HG02938 (cell line): ENCODE results near the gene IL19.

Source experiments
- ATAC-seq: cut with Tn5 transposase; IDR thresholded peaks from one replicate; pipeline ENCODE4 v1.9.1; 2021; ENCODE audit warnings: mild to moderate bottlenecking, moderate library complexity; ENCODE audit not compliant: unreplicated experiment

IL19 gene

GRCh38 chr1:206770531-206771337, at the start of gene IL19:
Gene IL19, plus strand, starts transcription at chr1:206770773. Its CDS starts 65,890 bp downstream, at chr1:206836663.
- ATAC-seq, result no peak

DNA sequence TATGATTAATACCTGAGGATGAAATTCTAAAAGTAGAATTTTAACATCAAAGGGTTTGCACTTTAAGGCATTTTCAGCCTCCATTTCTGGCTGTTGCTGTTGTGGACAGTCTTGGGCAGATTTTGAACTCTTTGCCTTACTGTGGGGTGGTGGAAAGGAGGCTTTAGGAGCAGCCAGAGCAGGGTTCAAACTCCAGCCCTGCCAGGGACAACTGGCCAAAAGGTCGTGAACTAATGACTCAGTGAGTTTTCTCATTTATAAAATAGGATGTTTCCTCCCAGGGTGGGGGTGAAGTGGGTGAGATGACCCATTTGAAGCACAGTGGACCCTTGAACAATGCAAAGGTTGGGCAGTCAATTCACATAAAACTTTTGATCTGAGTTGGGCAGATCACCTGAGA, 49.1 kb upstream of the IL19 start:
- ATAC-seq, result no peak

DNA sequence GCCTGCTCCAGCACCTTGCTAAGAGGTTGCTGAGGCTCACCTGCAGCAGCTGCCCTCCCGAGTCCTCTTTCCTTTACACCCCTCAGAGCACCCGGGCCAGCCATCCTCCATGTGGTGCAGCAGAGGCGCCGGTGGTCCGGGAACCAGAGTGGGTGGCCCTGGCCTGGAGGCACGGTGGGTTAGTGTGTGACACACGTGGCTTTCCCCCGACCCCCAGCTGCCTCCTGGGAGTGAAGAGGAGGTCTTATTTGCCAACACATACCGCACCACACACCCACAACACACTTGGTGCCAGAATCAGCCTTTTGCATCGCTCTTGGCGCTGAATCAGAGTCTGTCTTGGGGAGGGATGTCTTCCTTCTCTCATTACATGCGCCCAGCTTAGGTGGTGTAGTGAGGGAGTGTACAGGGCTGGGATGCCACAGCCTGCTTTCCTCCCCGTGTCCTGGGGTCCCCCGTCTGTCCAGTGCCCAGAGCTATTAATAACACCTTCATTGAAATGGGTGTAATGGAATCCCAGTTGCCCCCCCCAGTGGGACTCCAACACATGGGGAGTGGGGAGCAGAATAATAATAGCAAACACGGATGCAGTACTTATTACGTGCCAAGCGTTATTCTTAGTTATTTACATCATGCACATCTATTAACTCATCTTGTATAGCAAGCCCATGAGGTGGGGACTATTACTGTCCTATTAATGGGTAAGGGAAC, 47.7 kb upstream of the IL19 start:
- no peak for ATAC-seq

DNA sequence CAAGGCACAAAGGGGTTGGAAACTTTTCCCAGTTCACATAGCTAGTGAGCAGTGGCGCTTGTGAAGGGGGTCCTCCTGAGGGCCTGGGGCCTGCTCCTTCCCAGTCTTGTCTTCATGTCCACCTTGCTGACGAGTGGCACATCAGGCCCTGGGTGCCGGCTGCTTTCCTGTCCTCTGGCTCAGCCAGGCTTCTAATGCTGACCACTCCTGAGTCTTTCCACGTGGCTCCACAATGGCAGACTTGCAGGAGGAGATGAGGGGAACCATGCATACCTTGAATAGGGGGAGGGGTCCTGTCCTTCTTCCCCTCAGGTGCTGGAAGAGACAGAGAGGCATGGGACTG, 47.1 kb upstream of the IL19 start:
- no peak for ATAC-seq

DNA sequence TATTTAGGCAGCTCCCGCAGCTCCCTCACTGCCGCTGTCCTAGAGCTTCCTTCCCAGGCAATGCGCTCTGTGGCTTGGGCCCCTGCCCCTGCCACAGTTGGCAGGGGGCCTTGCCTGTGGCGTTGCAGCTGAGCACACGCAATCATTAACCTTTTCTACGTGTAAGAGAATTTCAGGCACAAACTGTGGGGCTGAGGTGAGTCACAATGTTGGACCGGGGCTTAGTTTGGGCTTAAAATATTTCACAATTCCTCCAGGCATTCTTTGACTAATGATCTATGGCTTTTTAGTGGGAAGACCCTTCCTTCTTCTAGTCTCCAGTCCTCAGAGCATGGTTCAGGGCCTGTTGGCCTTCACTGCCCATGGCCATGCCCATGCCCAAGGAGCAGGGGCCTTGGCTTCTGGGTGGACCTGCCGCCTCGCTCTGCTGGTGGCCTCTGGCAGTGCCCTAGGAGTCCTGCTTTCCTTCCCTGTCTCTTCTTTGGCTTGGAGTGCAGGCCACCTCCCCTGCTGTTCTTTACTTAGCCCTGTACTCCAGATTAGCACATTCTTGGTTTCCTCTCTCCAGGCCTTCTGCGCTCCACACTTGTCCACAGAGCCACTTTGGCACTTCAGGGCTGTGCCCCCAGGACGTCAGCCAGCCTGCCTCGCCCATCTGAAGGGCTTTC, 46.6 kb upstream of the IL19 start:
- ATAC-seq, result no peak

GRCh38 chr1:206725109-206725963, 45.2 kb upstream of the IL19 start:
- ATAC-seq, result no peak

GRCh38 chr1:206727981-206728696, 42.4 kb upstream of the IL19 start:
- no peak for ATAC-seq

DNA sequence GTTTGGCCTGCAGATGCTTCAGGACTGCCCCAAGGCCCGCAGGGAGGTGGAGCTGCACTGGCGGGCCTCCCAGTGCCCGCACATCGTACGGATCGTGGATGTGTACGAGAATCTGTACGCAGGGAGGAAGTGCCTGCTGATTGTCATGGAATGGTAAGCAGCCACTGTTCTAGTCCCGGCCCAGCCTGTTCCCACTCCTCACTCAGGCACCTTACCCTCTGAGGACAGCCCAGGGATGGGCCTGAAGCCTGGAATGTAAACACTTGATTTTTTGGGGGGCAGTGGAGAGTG, 41.9 kb upstream of the IL19 start:
- ATAC-seq, result no peak

GRCh38 chr1:206729050-206729449, 41.5 kb upstream of the IL19 start:
- no peak for ATAC-seq

- no peak for ATAC-seq
Measured at GRCh38 chr1:206729507-206729906, 41.1 kb upstream of the IL19 start.

- no peak for ATAC-seq
Measured at GRCh38 chr1:206732508-206732907, 38.1 kb upstream of the IL19 start.

- ATAC-seq, result no peak
Measured at GRCh38 chr1:206732992-206733391, 37.6 kb upstream of the IL19 start.

GRCh38 chr1:206734499-206735142, 36.0 kb upstream of the IL19 start:
- ATAC-seq, result no peak

- ATAC-seq, result no peak
Measured at GRCh38 chr1:206735553-206736031, 35.0 kb upstream of the IL19 start.

DNA sequence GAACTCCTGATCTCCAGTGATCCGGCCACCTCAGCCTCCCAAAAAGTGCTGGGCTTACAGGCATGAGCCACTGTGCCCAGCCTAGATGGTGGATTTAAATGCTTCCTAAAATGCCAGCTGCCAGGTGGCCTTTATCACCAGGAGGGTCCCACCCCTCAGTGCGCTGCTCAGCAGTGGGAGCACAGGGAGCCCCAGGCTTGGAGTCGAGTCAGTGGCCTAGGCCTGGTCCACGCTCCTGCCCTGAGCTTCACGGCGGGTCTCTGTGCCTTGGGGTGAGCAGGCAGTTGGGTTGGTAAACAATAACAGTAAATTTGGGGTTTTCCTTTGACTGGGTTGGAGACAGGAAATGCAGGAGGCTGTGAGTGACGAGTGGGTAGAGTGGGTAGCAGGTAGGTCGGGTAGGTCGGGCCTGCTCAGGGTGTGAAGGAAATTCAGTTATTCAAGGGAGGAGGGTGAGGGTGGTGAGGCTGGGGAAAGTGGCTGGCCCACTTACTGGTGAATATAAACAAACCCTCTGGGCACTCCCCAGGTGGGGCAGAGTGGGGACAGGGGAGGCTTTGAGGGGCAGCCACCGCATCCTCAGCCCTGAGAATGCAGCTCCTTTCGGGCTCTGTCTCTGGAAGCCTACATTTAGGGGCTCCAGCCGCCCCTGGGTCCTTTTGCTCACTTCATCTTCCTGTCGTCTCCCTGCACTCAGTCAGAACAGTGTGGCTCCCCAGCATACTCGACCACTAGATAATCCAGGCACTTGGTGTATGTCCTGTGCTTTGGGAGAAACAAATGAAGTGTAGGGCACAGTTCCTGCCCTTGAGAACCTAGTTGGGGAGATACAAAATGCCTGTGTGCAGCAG, 33.5 kb upstream of the IL19 start:
- ATAC-seq, result no peak

- ATAC-seq, result no peak
Measured at GRCh38 chr1:206737729-206738201, 32.8 kb upstream of the IL19 start.

- no peak for ATAC-seq
Measured at GRCh38 chr1:206738370-206739366, 31.9 kb upstream of the IL19 start.
